H1 (cell line): ENCODE results near the gene GATB. TPM values are rescaled to one million over a fixed set of nuclear protein-coding genes. Genes with fewer than 3 reads are reported as not detected.
A peak's percentile ranks its signal among the peaks of the same experiment; 100 is the strongest.

ENCODE experiments used
- CTCF ChIA-PET: fragments of 300-600 bp; sonication (Branson Sonifier 250); formaldehyde crosslinking; loops from one replicate; lab custom pipeline; 2021; ENCODE audit not compliant: partially characterized antibody; lab: Charles Lee
- POLR2A ChIA-PET: fragments of 300-600 bp; sonication (Branson Sonifier 250); formaldehyde crosslinking; loops from one replicate; lab custom pipeline; 2021; ENCODE audit warnings: inconsistent platforms; ENCODE audit not compliant: partially characterized antibody; lab: Charles Lee
- DNase-seq, 2 experiments: peaks; one replicate each; pipeline versions ENCODE4 v3.0.0 to v3.0.0-alpha.2; 2010 to 2022; ENCODE audit warnings: low spot score in 2 of 2, low read depth in 1 of 2, mixed read lengths in 1 of 2
- FAIRE-seq: peaks from 2 replicates; lab custom pipeline; 2011; peaks lifted over from hg19 to GRCh38; lab: Jason Lieb, UNC
- H2AFZ ChIP-seq: 2 replicates; pipeline ENCODE4 v1.8.1; 2012; ENCODE audit warnings: low read length, inconsistent platforms
- H2AK5ac ChIP-seq: 2 replicates; pipeline ENCODE4 v1.6.1; 2013; ENCODE audit warnings: low read depth, low read length
- H2BK120ac ChIP-seq: replicated peaks from 2 replicates; pipeline ENCODE3; 2013; ENCODE audit warnings: low read depth, low read length, inconsistent platforms
- H2BK12ac ChIP-seq: 2 replicates; pipeline ENCODE4 v1.6.1; 2013; ENCODE audit warnings: low read depth, low read length
- H2BK15ac ChIP-seq: 2 replicates; pipeline ENCODE4 v1.6.1; 2013; ENCODE audit warnings: low read length
- H2BK20ac ChIP-seq: 2 replicates; pipeline ENCODE4 v1.6.1; 2013; ENCODE audit warnings: low read length
- H2BK5ac ChIP-seq: 2 replicates; pipeline ENCODE4 v1.6.1; 2013; ENCODE audit warnings: low read depth, low read length
- H3K14ac ChIP-seq: 2 replicates; pipeline ENCODE4 v1.6.1; 2013; ENCODE audit warnings: inconsistent platforms; ENCODE audit not compliant: insufficient read length
- H3K18ac ChIP-seq: 2 replicates; pipeline ENCODE4 v1.6.1; 2013; ENCODE audit warnings: low read length; ENCODE audit errors: extremely low read depth
- H3K23ac ChIP-seq: 2 replicates; pipeline ENCODE4 v1.6.1; 2013; ENCODE audit warnings: inconsistent platforms; ENCODE audit not compliant: insufficient read length
- H3K23me2 ChIP-seq: 2 replicates; pipeline ENCODE4 v1.6.1; 2013; ENCODE audit warnings: low read depth, low read length
- H3K27ac ChIP-seq: 2 replicates; pipeline ENCODE4 v1.6.1; 2011; ENCODE audit warnings: low read depth, low read length, inconsistent platforms
- H3K27me3 ChIP-seq, 4 experiments: replicated peaks in 1 of 4; 1 replicate in 1 of 4; 2 replicates in 3 of 4; pipeline versions ENCODE4 v1.6.1 to v1.8.1; 2011 to 2013; ENCODE audit warnings: low read length in 3 of 4, mild to moderate bottlenecking in 3 of 4, inconsistent platforms in 2 of 4, mixed read lengths in 2 of 4, moderate library complexity in 1 of 4; ENCODE audit not compliant: control insufficient read depth in 3 of 4, insufficient read depth in 3 of 4; ENCODE audit errors: extremely low read depth in 1 of 4
- H3K36me3 ChIP-seq, 4 experiments: 2 replicates each; pipeline versions ENCODE4 v1.6.1 to v1.8.1; 2011 to 2013; ENCODE audit warnings: mild to moderate bottlenecking in 4 of 4, low read length in 3 of 4, moderate library complexity in 2 of 4, control low read depth in 1 of 4, inconsistent platforms in 1 of 4; ENCODE audit not compliant: insufficient read depth in 4 of 4, control insufficient read depth in 2 of 4
- H3K4ac ChIP-seq: replicated peaks from 2 replicates; pipeline ENCODE3; 2013; ENCODE audit warnings: low read length, low read depth, mixed read lengths, inconsistent platforms; ENCODE audit not compliant: insufficient read length
- H3K4me1 ChIP-seq, 4 experiments: replicated peaks in 1 of 4; 1 replicate in 1 of 4; 2 replicates in 3 of 4; pipeline versions ENCODE4 v1.6.1 to v1.8.1; 2011 to 2013; ENCODE audit warnings: low read length in 3 of 4, inconsistent platforms in 2 of 4, mixed read lengths in 1 of 4; ENCODE audit not compliant: insufficient read depth in 4 of 4, control insufficient read depth in 3 of 4
- H3K4me2 ChIP-seq, 2 experiments: 2 replicates each; pipeline versions ENCODE4 v1.6.1 to v1.8.1; 2011 to 2013; ENCODE audit warnings: low read depth in 2 of 2, low read length in 2 of 2, control low read depth in 1 of 2, inconsistent platforms in 1 of 2, mild to moderate bottlenecking in 1 of 2; ENCODE audit not compliant: insufficient read depth in 1 of 2
- H3K4me3 ChIP-seq, 4 experiments: fragments of 200-600, 300-600 bp in 1 of 4; sonication (generic), shearing (Covaris generic), sonication (Bioruptor Twin) in 1 of 4; 2 replicates each; pipeline versions ENCODE4 v1.5.1 to v1.8.1; 2011 to 2016; ENCODE audit warnings: low read length in 4 of 4, low read depth in 3 of 4, control low read depth in 2 of 4, inconsistent platforms in 2 of 4, mild to moderate bottlenecking in 2 of 4, mixed read lengths in 1 of 4, moderate library complexity in 1 of 4; ENCODE audit not compliant: insufficient read depth in 2 of 4; ENCODE audit errors: extremely low read depth in 1 of 4
- H3K56ac ChIP-seq: replicated peaks from 2 replicates; pipeline ENCODE3; 2013; ENCODE audit warnings: low read depth, mild to moderate bottlenecking, mixed read lengths, low read length, inconsistent platforms; ENCODE audit not compliant: insufficient read length
- H3K79me1 ChIP-seq: 2 replicates; pipeline ENCODE4 v1.6.1; 2013; ENCODE audit warnings: low read depth, low read length, control low read depth
- H3K79me2 ChIP-seq, 2 experiments: 2 replicates each; pipeline versions ENCODE4 v1.6.1 to v1.8.1; 2012 to 2013; ENCODE audit warnings: low read length in 2 of 2, mild to moderate bottlenecking in 2 of 2, inconsistent platforms in 1 of 2; ENCODE audit not compliant: insufficient read depth in 2 of 2, control insufficient read depth in 1 of 2
- H3K9ac ChIP-seq, 4 experiments: replicated peaks in 1 of 4; 1 replicate in 1 of 4; 2 replicates in 3 of 4; pipeline versions ENCODE4 v1.6.1 to v1.8.1; 2011 to 2013; ENCODE audit warnings: low read depth in 3 of 4, low read length in 3 of 4, control low read depth in 2 of 4, mild to moderate bottlenecking in 2 of 4, moderate library complexity in 2 of 4, inconsistent platforms in 1 of 4; ENCODE audit errors: extremely low read depth in 1 of 4
- H3K9me3 ChIP-seq, 2 experiments: 2 replicates each; pipeline versions ENCODE4 v1.6.1 to v1.8.1; 2012 to 2013; ENCODE audit warnings: mild to moderate bottlenecking in 2 of 2, moderate library complexity in 2 of 2, control low read depth in 1 of 2, inconsistent platforms in 1 of 2, low read depth in 1 of 2, low read length in 1 of 2, mixed read lengths in 1 of 2; ENCODE audit not compliant: insufficient read depth in 2 of 2
- H4K20me1 ChIP-seq, 2 experiments: replicated peaks in 1 of 2; 2 replicates each; pipeline versions ENCODE3 to v1.8.1; 2011 to 2013; ENCODE audit warnings: inconsistent platforms in 2 of 2, low read length in 2 of 2, mild to moderate bottlenecking in 1 of 2; ENCODE audit not compliant: insufficient read depth in 2 of 2, control insufficient read depth in 1 of 2
- H4K5ac ChIP-seq: 2 replicates; pipeline ENCODE4 v1.6.1; 2013; ENCODE audit warnings: low read length, low read depth, mixed read lengths, inconsistent platforms; ENCODE audit not compliant: insufficient read length
- H4K8ac ChIP-seq: 2 replicates; pipeline ENCODE4 v1.8.0; 2013; ENCODE audit warnings: mild to moderate bottlenecking, moderate library complexity, low read length, inconsistent platforms; ENCODE audit not compliant: insufficient read depth; ENCODE audit errors: extremely low read depth
- H4K91ac ChIP-seq: replicated peaks from 2 replicates; pipeline ENCODE3; 2013; ENCODE audit warnings: low read length, mixed read lengths, inconsistent platforms; ENCODE audit not compliant: insufficient read length
- ATF3 ChIP-seq: IDR thresholded peaks from 2 replicates; pipeline ENCODE4 v1.6.1; 2011; ENCODE audit warnings: low read depth, mild to moderate bottlenecking, low read length; ENCODE audit not compliant: insufficient read depth
- BCL11A ChIP-seq, 2 experiments: IDR thresholded peaks; one replicate each; pipeline ENCODE4 v1.6.1; 2011; ENCODE audit warnings: low read depth in 2 of 2, low read length in 2 of 2, mild to moderate bottlenecking in 2 of 2
- CEBPB ChIP-seq: IDR thresholded peaks from 2 replicates; pipeline ENCODE4 v1.6.1; 2012; ENCODE audit warnings: low read depth, low read length
- CREB1 ChIP-seq: IDR thresholded peaks from 2 replicates; pipeline ENCODE4 v1.6.1; 2012; ENCODE audit warnings: inconsistent platforms
- E2F6 ChIP-seq: IDR thresholded peaks from 2 replicates; pipeline ENCODE4 v1.6.1; 2012; ENCODE audit warnings: inconsistent platforms
- GTF2F1 ChIP-seq: IDR thresholded peaks from 2 replicates; pipeline ENCODE4 v1.6.1; 2012; ENCODE audit warnings: low read depth, low read length, improper control_type of control experiment, borderline replicate concordance
- POLR2AphosphoS5 ChIP-seq: IDR thresholded peaks from 2 replicates; pipeline ENCODE4 v1.6.1; 2011; ENCODE audit warnings: low read depth, low read length
- RXRA ChIP-seq: IDR thresholded peaks from 2 replicates; pipeline ENCODE4 v1.6.1; 2011; ENCODE audit warnings: low read depth, mild to moderate bottlenecking, low read length, moderate library complexity; ENCODE audit not compliant: insufficient read depth
- SAP30 ChIP-seq: fragments of 300-600 bp; sonication (generic); IDR thresholded peaks from 2 replicates; pipeline ENCODE4 v1.7.1; 2012; ENCODE audit warnings: low read length, moderate library complexity, mild to moderate bottlenecking, inconsistent platforms; ENCODE audit not compliant: insufficient read depth, insufficient replicate concordance
- SIRT6 ChIP-seq: IDR thresholded peaks from one replicate; pipeline ENCODE4 v1.7.1; 2012; ENCODE audit warnings: low read length, inconsistent platforms
- SP1 ChIP-seq: IDR thresholded peaks from 2 replicates; pipeline ENCODE4 v1.6.1; 2011; ENCODE audit warnings: low read depth, low read length
- TAF1 ChIP-seq: IDR thresholded peaks from 2 replicates; pipeline ENCODE4 v1.6.1; 2011; ENCODE audit warnings: mild to moderate bottlenecking, low read depth, low read length
- TAF7 ChIP-seq: optimal IDR thresholded peaks from 2 replicates; pipeline ENCODE3; 2011; ENCODE audit warnings: low read depth, mild to moderate bottlenecking, inconsistent platforms, low read length, moderate library complexity, borderline replicate concordance
- whole genome bisulfite sequencing, 2 experiments: shearing (Covaris generic) in 1 of 2; methylation state at CpG; one replicate each; pipeline versions ENCODE4 v1.1.6 to v1.1.7; 2013 to 2015; ENCODE audit warnings: low lambda C conversion rate in 2 of 2, mixed read lengths in 2 of 2, inconsistent platforms in 1 of 2, low coverage in 1 of 2, missing lambda C conversion rate in 1 of 2; ENCODE audit not compliant: insufficient replicate concordance in 2 of 2, insufficient coverage in 1 of 2, insufficient read length in 1 of 2; ENCODE audit errors: extremely low coverage in 1 of 2, missing lambda C conversion rate in 1 of 2; 5-methylcytosine and 5-hydroxymethylcytosine counted together
- polyA plus RNA-seq, 7 experiments: library from polyadenylated mRNA; depleted of rRNA in 3 of 7; stranded (reverse) in 5 of 7; unstranded in 2 of 7; fragments of >200 nt in 5 of 7; fragments of 200-250 nt in 2 of 7; gene quantifications; 1 replicate in 5 of 7; 2 replicates in 1 of 7; 4 replicates in 1 of 7; pipeline versions ENCODE4 v1.2.1 to v1.2.3, GENCODE V29; 2011 to 2013; ENCODE audit warnings: missing spikeins in 2 of 7, mixed read lengths in 2 of 7
- total RNA-seq: library from RNA; stranded (reverse); fragmentation: NEBNext Ultra II Directional; extraction: Animal tissue kit (Norgen Biotek cat#: 25700); gene quantifications from 2 replicates; pipeline ENCODE4 v1.2.1, GENCODE V29; 2021

The GATB gene
- total and polyA plus RNA-seq, 2 of the 8 experiments (the other 6 are each of a cell fraction or from before 2014, with no cell fraction given), result 15.3 to 18.0 TPM

GRCh38 chr4:151760002-151760401, 805 bp downstream of the GATB start:
- H3K9ac ChIP-seq, result peak overlapping the region in 3 of 4 experiments; percentile 84 to 95 (median 84); a peak in 5 of 7 replicates
- H3K79me1 ChIP-seq, result no peaks in the 10 kb centered on the region
- H3K4me2 ChIP-seq, result peak overlapping the region; percentile 88 to 92
- no peak overlapping the region; the same call in 1 of the 2 replicates for H2BK5ac ChIP-seq
- H3K4me3 ChIP-seq, result peak overlapping the region; percentile 83 to 98 (median 95)
- no peak overlapping the region for H3K56ac ChIP-seq
- H2AFZ ChIP-seq, result no peak overlapping the region
- no peak overlapping the region for H2BK20ac ChIP-seq
- H4K20me1 ChIP-seq, result no peaks in the 10 kb centered on the region
- H4K91ac ChIP-seq, result no peak overlapping the region
- H3K23ac ChIP-seq, result no peak overlapping the region
- no peak overlapping the region for H3K18ac ChIP-seq
- no peak overlapping the region for H2AK5ac ChIP-seq
- no peak overlapping the region for H4K8ac ChIP-seq
- H4K5ac ChIP-seq, result no peak overlapping the region
- no peak overlapping the region for H2BK120ac ChIP-seq
- no peak for DNase-seq
- no peaks in the 10 kb centered on the region for H3K27me3 ChIP-seq
- 46% methylated on average over 3 of the region's 3 CpGs; no CpG with 5 or more reads in 1 of the 2 experiments for WGBS, 2 experiments
- no peak overlapping the region for H3K27ac ChIP-seq
- H2BK15ac ChIP-seq, result no peak overlapping the region
- no peak overlapping the region for H3K14ac ChIP-seq
- H3K79me2 ChIP-seq, result peaks cover 0 to 3% of the 10 kb centered on the region in 2 experiments; a peak in 1 of 4 replicates
- no peaks in the 10 kb centered on the region for H3K9me3 ChIP-seq
- no peak overlapping the region for H3K4ac ChIP-seq
- FAIRE-seq, result no peak
- POLR2A ChIA-PET, result interaction anchor here (1.2 to 1.3 kb wide), 2 partner anchors 9 to 197 kb away, joined by 3 read pairs; no protein-coding TSS in a partner anchor
- no peaks in the 10 kb centered on the region; a peak in 2 of 8 replicates for H3K36me3 ChIP-seq
- H3K23me2 ChIP-seq, result peaks cover 2% of the 10 kb centered on the region; the same call in 1 of the 2 replicates
- peaks cover 0 to 3% (median 3%) of the 10 kb centered on the region in 4 experiments; a peak in 3 of 7 replicates for H3K4me1 ChIP-seq
- no peak overlapping the region for H2BK12ac ChIP-seq
- CTCF ChIA-PET, result interaction anchor here (0.6 to 1.7 kb wide), 5 partner anchors 8 to 566 kb away, joined by 3 to 5 read pairs (median 3); no protein-coding TSS in a partner anchor
- no peak for TF ChIP-seq TAF1
- TF ChIP-seq GTF2F1, result no peak
- no peak for TF ChIP-seq SIRT6
- TF ChIP-seq BCL11A (IDR thresholded peaks at IDR 0.05; ENCODE audit: low read depth in 2 of 2, low read length in 2 of 2), result no peak
- TF ChIP-seq SP1, result no peak
- no peak for TF ChIP-seq CEBPB
- TF ChIP-seq E2F6, result no peak
- no peak for TF ChIP-seq SAP30
- no peak for TF ChIP-seq ATF3
- no peak for TF ChIP-seq POLR2AphosphoS5
- no peak for TF ChIP-seq RXRA
- no peak for TF ChIP-seq TAF7
- no peak for TF ChIP-seq CREB1
